ENCODE data around the gene TNPO3.

TNPO3 gene

DNA sequence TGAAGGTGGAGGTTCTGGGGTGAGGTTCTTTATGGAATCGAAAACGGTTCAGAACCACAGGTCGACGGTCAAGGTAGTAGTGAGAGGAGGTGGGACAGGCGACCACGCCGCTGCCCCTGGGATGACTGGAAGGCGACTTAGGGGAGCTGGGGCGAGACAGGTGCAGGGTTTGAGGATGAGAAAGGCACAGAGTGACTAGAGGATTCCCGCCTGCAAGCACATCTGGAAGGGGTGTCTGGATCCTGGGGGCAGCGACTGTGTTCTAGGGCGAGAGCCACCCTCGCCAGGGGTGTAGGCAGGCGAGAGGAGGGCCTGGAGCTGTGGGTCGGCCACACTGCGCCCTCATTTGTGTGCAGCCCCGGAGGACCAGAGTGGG, 117.7 kb downstream of the TNPO3 start:
- no peak for DNase-seq

DNA sequence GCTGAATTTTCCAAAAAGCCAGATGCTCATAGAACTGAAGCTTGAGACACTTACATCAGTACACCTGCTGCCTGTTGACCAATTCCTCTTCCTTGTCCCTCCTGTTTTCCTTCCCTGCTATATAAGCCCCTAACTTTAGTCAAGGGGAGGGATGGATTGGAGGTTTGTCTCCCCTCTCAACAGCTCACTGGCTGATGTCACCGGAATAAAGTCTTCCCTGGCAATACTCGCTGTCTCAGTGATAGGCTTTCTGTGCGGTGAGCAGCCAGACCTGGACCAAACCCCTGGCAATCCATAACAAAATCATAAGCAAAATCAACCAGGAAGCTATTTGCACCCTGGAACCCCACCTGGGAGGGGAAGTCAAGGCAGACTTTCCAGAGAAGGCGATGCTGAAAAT, 118.1 kb downstream of the TNPO3 start:
- no peak for DNase-seq

DNA sequence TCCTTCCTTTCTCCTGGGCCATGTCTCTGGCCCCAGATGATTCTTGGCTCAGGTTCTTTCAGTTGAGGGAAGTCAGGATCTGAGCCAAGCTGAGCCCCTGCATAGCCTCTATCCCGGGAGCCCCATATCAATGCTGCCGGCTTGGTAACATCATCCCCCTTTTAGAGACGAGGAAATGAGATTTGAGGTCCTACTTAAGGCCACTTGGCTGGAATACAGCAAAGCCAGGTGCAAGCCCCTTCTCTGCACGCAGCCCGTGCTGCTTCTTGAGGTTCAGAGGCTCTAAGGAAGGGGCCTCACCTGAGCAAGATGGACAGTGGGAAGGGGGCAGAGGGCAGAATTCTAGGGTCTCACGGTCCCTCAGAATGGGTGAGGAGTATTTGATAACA, 119.6 kb downstream of the TNPO3 start:
- DNase-seq: no peak

DNA sequence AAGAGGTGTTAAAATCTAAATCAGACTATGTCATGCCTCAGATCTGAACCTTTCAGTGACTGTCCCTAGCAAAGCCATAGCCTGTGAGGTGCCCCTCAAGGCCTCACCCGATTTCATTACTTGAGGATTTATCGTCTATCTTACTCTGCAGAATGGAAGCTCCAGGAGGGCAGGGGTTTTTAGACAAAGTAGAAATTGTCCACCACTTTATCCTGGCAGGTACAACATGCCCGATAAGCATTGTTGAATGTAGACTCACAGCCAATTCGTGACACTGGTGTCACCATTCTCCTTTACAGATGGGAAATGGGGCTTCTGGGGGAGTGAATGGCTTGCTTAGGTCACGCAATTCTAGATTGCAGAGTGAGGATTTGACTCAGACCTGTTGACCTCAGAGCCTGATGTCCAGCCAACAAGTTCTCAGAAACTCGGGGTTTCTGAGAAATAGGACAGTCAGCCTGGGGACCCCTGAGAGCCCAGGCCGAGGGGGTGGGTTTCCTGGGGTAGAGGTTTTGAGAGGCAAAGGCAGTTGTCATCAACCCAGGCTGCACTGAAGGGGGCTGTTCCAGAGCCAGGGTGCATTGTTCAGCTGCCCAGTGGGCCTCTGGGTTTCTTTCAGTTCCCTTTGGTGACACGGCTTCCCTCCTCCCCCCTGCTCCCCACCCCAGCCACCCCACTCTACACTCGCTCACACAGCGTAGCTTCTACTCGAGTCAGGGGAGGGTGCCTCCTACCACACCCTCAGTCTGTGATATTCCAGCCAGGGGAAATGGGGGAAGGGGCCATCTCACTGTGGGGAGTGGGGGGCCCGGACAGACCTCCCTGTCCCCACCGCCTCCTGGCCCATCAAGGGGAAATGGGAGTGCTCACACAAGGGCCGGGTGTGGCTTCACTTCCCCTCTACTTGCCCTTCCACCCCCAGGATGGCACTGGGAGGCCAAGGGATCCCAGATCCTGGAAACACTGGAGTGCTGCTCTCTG, 120.3 kb downstream of the TNPO3 start:
- DNase-seq: no peak

DNA sequence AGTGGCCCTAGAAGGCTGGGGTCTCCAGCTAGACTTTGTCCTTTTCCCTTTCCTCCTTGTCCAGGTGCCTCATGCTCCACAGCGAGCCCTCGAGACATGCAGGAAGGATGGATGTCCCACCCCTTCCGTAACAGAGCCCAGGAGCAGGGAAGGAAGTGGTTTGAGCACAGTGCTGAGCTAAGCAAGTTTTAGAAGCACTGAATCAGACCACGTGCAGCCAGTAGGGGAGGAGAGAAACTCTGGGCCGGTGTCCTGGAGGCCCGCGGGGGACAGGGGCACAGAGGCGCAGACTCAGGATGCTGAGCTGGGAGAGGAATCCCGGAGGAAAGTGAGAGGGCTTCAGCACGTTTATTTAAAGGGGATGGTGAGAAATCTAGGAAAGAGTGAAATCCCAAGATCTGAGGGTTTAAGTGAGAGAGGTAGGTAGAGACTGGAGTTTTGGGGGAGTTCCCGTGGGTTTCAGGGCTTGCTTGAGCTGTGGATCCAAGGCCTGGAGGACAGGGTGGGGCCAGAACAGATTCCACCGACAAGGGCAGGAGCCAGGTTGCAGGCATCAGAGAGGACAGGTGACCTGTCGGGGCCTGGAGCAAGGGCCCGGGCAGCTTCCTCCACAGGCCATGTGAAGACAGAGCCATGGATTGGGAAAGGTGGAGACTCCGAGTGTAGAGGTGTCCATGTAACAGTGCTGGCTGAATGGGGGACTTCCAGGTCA, 121.6 kb downstream of the TNPO3 start:
- DNase-seq: peak; percentile 57

DNA sequence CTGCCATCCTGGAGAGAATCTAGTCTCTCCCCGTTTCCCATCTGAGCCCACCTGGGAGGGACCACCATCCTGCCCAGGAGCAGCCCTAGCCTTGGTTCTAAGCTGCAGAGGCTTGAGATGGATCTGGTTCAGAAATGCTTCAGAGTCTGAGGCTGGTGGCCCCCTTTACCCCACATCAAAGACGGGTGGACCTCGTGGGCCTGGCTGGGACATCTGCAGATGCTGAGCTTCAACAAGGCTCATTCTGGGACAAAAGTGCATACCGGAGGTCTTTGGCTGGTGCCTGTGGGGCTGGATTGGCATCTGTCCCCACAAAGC, 122.1 kb downstream of the TNPO3 start:
- DNase-seq: no peak

DNA sequence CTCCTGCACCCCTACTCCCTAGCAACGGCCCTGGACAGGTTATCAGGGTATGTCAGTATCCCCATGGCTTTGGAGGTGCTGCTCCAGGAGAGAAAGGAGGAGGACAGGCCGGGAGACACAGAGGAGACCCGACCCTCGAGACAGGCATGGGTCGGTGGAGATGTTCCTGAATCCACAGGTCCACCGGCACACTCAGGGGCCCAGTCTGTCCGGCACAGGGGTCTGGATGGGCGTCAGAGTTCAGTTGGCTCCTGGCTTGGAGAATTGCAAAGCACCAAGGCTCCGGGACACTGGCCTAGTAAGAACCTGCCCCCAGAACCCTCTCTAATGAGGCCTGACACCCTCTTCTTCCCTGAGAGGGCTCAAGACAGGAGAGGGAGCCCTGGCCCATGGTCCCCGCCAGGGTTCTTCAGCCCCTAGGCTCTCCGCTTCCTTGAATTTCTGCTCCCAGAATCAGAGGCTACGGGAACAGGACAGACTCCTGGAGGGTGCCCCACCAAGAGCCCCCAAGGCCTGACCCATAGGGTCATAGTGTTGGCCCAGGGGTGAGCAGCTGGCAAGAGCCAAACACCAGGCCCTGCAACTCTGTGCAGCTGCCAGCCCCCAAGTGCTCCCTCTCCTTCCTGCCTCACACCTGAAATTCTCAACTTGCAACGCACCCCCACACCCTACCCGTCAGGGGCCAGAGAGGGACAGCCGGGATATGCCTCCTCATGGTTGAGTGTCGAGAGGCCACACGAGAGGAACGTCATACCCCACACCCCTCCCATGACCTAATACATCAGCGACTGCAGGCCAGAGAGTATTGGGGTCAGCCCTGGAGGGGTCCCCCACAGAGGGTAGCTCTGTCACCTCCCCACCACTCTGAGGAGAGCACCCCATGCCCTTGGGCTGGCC, 122.7 kb downstream of the TNPO3 start:
- peak; percentile 24 for DNase-seq

- peak; percentile 25 for DNase-seq
Observed at GRCh38 chr7:128931190-128931798, 123.6 kb downstream of the TNPO3 start.

GRCh38 chr7:128928882-128929788, 125.8 kb downstream of the TNPO3 start:
- peak; percentile 22 for DNase-seq

DNA sequence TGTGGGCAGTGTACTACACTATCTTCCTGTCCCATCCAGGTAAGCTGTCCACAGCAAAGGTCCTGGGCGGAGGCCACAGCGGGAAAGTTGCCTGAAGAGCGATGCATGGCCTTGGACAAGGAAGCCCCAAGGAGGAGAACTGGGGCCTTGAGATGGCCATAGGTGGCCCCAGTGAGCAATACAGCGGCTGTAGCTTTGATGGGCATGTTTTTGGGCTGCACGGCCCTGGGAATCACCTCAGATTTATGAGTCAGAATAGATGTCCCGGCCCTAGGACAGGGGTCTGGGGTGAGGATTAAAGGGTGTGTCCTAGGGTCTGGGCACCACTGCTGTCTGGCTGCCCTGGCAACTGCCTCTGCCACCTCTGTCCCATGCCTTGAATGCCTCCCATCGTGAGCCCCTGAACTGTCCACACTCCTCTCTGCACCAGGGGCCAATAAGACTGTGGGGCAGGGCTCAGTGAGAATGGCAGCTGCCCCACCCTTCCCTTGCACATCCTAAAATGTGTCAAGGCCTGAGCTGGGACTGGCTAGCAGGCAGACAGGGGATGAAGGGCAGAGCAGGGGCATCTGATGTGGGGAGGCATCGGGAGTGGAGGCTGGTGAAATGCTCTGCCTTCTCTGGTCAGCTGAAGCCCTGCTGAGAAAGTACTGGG, 126.6 kb downstream of the TNPO3 start:
- peak; percentile 6 for DNase-seq

- peak; percentile 21 for DNase-seq
Observed at GRCh38 chr7:128924707-128925588, 130.0 kb downstream of the TNPO3 start.

DNA sequence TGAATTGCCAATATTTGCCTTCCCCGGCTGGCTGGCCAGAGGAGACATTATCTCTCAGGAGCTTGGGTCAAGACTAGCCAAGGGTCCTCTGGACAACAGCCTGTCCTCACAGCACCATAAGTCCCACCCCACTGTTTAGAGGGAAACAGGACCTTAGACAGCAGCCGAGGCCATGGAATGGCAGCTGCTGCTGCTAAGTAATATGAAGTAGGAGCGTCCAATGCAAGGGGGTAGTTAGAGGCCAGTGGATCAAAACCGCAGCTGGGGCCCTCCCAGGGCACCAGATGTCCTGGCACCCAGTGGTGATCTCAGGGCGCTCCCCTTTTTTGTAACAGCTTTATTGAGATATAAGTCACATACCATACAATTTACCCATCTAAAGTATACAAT, 131.5 kb downstream of the TNPO3 start:
- DNase-seq: no peak

- no peak for DNase-seq
Observed at GRCh38 chr7:128922496-128923410, 132.2 kb downstream of the TNPO3 start.

DNA sequence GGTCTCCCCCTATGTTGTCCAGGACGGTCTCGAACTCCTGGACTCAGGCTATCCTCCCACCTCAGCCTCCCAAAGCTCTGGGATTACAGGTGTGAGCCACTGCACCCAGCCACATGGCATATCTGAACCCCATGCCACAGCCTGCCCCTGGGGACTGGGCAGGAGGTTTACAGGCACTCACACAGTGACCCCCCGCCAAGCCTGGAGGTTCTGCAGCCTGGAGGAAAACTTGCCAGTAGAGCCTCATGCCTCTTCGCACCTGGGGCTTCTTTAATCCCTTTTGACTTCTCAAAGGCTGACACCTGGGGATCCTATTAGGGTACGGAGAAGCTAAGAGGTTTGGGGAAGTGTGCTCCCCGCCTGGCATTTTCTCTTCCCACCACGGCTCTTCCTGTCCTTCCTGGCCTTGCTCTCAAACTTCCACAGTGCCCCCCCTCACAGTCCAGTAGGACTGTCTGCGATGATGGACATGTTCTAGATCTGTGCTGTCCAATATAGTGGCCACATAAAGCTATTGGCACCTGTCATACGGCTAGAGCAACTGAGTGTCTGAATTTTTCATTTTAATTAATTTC, 133.0 kb downstream of the TNPO3 start:
- DNase-seq: no peak

DNA sequence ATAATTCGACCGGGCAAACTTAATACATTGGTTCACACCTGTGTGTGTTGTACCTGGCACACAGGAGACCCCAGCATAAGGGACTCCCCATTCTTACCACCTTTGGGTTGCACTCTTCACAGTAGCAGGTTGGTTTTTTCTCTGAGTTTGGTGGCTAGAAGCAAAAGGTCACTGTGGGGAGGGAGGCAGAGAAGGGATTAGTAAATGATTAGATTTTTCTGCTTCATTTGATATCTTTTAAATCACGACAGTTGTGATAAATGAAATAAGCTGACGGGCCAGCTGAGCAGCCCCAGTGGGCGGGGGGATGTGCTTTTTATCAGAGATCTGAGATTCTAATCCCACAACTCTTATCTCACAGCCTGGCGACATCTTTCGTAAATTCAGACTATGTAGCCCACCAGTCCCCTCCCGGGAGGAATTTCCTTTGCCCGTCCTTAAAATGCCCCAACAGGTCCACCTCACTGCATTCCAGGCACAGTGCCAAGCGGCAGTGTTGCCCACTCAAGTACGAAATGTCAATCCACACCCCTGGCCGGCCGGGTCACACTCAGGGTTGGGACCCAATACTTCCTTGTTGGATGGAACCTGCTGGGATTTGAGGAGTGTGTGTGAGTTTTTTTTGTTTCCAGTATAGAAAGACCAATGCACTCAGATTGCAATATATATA, 133.9 kb downstream of the TNPO3 start:
- peak; percentile 5 for DNase-seq

DNA sequence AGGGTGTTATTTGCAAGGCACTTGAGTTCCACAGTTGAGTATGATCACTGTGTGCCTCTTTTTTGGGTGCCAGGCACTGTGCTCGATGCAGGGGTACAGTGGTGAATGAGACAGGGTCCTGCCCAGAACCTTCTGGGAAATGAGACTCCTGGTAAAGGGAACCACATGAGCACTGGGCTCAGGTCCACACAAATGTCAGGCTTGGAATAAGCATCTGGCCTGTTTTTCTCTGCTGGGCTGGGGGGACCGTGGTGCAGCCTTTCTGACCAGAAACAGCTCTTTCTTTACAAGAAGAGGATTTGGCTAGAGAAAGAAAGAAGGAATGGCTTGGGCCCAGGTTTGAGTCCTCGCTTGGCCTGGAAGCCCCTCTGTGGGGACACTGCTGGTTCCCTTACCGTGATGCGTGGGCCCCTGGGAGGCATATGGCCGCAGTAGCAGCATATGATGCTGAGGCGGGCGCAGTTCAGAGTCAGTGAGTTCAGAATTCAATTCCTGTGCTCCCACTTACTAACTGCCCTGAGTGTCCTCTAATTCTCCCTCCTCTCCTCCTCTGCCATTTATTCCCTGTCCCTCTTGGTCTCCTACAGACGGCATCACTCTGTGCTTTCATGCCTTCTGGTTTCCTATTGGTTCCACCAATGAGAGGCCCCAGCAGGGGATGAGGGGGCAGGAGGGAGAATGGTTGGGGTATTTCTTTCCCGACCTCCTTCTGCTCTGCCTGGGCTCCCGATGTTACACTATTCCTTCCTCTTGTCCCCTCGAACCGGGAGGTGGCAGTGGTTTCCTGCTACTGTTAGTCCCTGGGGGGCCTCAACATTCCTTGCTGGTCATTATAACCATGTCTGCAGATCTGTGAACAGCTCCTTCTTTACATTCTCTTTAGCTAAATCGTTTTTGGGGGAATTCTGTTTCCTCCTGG, 134.8 kb downstream of the TNPO3 start:
- DNase-seq: peak; percentile 20

- DNase-seq: peak; percentile 5
Observed at GRCh38 chr7:128919241-128919640, 135.7 kb downstream of the TNPO3 start.
